Muscle of leg (tissue), 11 donors: ENCODE results near the gene GCLC. TPM values are rescaled to one million over a fixed set of nuclear protein-coding genes. Genes with fewer than 3 reads are reported as not detected.
A peak's percentile ranks its signal among the peaks of the same experiment; 100 is the strongest.

ENCODE experiments used
- DNase-seq: peaks from one replicate; pipeline ENCODE4 v3.0.0; 2013
- H3K27ac ChIP-seq: one replicate; pipeline ENCODE4 v1.5.1; 2013; ENCODE audit warnings: mild to moderate bottlenecking, low read length, control low read depth
- H3K27me3 ChIP-seq: one replicate; pipeline ENCODE4 v1.6.1; 2013; ENCODE audit warnings: low read length; ENCODE audit not compliant: control insufficient read depth, insufficient read depth
- H3K36me3 ChIP-seq: one replicate; pipeline ENCODE4 v1.6.1; 2013; ENCODE audit warnings: low read length; ENCODE audit not compliant: control insufficient read depth, insufficient read depth
- H3K4me1 ChIP-seq: one replicate; pipeline ENCODE4 v1.6.1; 2013; ENCODE audit warnings: low read length; ENCODE audit not compliant: control insufficient read depth, insufficient read depth
- H3K4me3 ChIP-seq: one replicate; pipeline ENCODE4 v1.5.1; 2013; ENCODE audit warnings: low read length, control low read depth
- H3K9me3 ChIP-seq: replicated peaks from 2 replicates; pipeline ENCODE4 v1.6.1; 2013; ENCODE audit warnings: low read depth, low read length; ENCODE audit not compliant: control insufficient read depth
- WGBS: methylation state at CpG from one replicate; pipeline ENCODE4 v1.1.5; 2013; ENCODE audit warnings: missing lambda C conversion rate; ENCODE audit not compliant: insufficient coverage; 5-methylcytosine and 5-hydroxymethylcytosine counted together
- polyA plus RNA-seq, 8 donors: library from polyadenylated mRNA; unstranded; fragments of 120-200 nt; gene quantifications; one replicate each; pipeline versions ENCODE4 v1.2.1 to v1.2.3, GENCODE V29; 2013; ENCODE audit warnings: inconsistent platforms in 1 of 8, low replicate concordance in 1 of 8; ENCODE audit not compliant: insufficient read length in 8 of 8, insufficient read depth in 1 of 8
- total RNA-seq: library from RNA; stranded (reverse); fragments of 120-200 nt; gene quantifications from one replicate; pipeline ENCODE4 v1.2.4, GENCODE V29; 2013

Gene GCLC
- total and polyA plus RNA-seq, 9 donors: 6.8 to 9.5 (median 7.4) TPM

DNA sequence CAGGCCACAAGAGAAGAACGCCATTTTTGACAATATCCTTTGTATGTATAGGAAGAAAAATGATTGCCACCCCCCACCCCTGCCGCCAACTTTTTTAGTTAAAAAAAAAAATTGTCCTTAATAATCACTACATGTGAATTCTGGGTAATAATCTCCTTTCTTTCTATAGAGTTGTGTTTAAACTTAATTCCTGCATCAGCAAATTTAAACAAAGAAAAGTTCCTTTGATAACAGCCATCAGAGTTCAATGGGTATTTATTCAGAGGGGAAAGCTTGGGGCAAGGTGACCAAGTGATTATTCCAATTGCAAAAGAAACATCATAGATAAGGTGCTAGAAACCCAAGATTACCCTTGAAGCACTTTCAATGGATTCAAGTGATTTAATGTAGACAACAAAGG lies 47.0 kb downstream of the GCLC start:
- DNase-seq: no peak
- WGBS: no CpG with 5 or more reads among the region's 2 CpGs

DNA sequence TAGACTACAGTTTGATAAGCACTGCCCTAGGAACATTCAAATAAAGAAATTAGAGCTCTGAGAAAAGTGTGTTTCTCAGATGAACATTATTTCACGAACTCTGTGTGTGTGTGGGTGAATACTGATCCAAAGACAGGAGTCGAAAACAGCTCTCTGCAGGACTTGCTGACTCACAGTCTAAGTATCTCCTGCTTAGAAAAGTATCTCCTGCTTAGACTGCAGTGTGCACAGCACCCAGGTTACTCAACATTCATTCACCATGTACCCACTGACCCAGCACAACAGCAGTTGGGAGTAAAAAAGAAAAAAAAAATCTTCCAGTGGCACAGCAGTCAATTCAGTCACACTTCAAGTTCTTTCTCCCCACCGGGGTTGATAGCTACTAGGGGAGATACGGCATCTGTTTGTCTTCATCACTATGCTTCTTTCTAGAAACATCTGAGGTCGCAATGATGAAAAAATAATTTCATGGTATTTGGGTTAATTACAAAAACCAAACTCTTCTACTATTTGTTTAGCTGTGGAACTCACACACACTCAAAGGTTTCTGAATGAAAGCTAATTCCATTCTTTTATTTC lies 48.0 kb downstream of the GCLC start:
- WGBS: no CpG with 5 or more reads among the region's 5 CpGs
- peaks cover 9% of the 10 kb centered on the region for H3K36me3 ChIP-seq
- H3K27ac ChIP-seq: no peak overlapping the region
- peaks cover 2% of the 10 kb centered on the region for H3K4me1 ChIP-seq
- no peak for DNase-seq
- no peaks in the 10 kb centered on the region for H3K9me3 ChIP-seq
- H3K4me3 ChIP-seq: no peak overlapping the region
- H3K27me3 ChIP-seq: no peaks in the 10 kb centered on the region

More for the DNA sequence above, 47.0 kb downstream of the GCLC start:
- no peaks in the 10 kb centered on the region for H3K27me3 ChIP-seq
- H3K27ac ChIP-seq: no peak overlapping the region
- H3K4me1 ChIP-seq: peaks cover 2% of the 10 kb centered on the region
- H3K9me3 ChIP-seq: no peaks in the 10 kb centered on the region
- H3K4me3 ChIP-seq: no peak overlapping the region
- H3K36me3 ChIP-seq: peaks cover 9% of the 10 kb centered on the region

DNA sequence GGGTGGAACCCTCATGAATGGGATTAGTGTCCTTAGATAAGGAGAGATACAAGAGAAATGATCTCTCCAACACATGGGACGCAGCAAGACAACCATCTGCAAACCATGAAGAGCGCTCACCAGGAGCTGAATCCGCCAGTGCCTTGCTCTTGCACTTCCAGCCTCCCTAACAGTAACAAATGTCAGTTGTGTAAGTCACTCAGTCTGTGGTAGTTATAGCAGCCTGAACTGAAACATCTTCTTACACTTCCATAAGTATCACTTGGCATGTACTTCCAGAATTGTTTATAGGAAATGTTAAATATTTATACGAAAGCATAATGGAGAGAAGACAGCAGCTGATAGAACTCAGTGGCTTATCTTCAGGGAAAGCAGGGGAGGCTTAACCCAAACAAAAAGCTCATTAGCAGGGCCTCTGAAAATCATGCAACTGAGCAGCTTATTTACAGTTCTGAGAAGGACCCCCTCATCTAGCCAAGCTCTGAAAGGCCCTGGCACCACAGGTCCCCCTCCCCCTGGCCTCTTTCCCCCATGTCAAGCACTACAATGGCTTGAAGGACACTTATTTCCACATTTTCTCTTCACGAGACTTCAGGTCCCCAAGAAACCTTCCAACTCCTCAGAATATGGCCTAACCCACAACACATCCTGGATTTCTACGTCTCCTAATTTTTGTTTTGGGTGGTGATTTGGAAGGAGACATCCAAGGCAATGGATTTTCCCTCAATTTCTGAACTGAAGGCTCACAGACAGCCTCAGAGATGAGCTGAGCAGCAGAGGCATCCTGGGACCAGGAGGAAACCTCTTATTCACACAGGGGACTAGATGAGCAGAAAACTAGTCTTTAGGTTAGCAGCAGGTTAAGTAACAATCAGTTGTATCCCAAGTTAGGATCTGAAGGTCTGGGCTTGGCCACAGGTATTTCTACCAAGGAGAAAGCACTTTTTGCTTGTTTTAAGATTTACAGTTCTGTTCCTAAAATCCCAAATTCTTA lies 49.1 kb downstream of the GCLC start:
- Histone ChIP-seq H3K27ac (no peak overlapping the region), H3K4me3 (no peak overlapping the region), H3K4me1 (peaks cover 2% of the 10 kb centered on the region), H3K36me3 (peaks cover 9% of the 10 kb centered on the region), H3K9me3 (no peaks in the 10 kb centered on the region), H3K27me3 (no peaks in the 10 kb centered on the region)
- no peak for DNase-seq
- no CpG with 5 or more reads among the region's 6 CpGs for WGBS

DNA sequence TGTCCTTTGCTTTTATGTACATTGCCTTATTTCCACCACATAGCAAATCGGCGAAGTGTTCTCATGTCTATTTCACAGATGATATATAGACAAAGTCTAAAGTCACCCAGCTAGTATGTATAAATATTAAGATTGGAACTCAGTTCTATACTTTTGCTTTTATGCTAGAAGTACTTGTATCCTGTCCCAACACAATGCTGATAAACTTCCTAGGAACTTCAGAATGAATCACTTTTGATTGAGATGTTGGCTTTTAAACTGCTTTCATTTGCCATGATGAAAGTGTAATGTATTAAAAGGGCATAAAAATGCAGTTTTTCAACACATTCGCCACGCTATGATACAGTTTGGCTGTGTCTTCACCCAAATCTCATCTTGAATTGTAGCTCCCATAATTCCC lies 50.8 kb downstream of the GCLC start:
- no CpG with 5 or more reads among the region's 4 CpGs for WGBS
- no peaks in the 10 kb centered on the region for H3K27me3 ChIP-seq
- DNase-seq: no peak
- peaks cover 2% of the 10 kb centered on the region for H3K36me3 ChIP-seq
- H3K4me1 ChIP-seq: peaks cover 2% of the 10 kb centered on the region
- H3K27ac ChIP-seq: no peak overlapping the region
- no peaks in the 10 kb centered on the region for H3K9me3 ChIP-seq
- no peak overlapping the region for H3K4me3 ChIP-seq

DNA sequence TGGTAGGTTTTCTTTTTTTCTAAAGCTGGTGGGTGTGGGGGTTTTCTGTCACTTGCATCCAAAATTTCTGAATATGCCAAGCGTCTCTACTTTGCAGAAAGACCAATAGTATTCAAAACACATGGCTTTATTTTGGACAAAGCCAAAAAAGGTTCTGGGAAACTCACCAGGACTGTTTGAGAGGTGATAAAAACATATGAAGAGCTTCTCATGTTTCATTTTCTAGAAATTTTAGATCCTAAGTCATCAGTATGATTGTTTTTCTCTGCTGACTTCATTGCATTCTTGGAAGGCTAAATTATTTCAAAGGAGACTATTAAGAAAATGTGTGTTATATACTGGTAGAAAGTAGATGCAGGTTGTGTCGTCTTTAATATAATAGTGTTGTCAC lies 51.3 kb downstream of the GCLC start:
- peaks cover 2% of the 10 kb centered on the region for H3K4me1 ChIP-seq
- no peaks in the 10 kb centered on the region for H3K9me3 ChIP-seq
- no CpG with 5 or more reads among the region's 2 CpGs for WGBS
- no peaks in the 10 kb centered on the region for H3K36me3 ChIP-seq
- H3K27ac ChIP-seq: no peak overlapping the region
- DNase-seq: peak; percentile 13
- no peak overlapping the region for H3K4me3 ChIP-seq
- H3K27me3 ChIP-seq: no peaks in the 10 kb centered on the region

DNA sequence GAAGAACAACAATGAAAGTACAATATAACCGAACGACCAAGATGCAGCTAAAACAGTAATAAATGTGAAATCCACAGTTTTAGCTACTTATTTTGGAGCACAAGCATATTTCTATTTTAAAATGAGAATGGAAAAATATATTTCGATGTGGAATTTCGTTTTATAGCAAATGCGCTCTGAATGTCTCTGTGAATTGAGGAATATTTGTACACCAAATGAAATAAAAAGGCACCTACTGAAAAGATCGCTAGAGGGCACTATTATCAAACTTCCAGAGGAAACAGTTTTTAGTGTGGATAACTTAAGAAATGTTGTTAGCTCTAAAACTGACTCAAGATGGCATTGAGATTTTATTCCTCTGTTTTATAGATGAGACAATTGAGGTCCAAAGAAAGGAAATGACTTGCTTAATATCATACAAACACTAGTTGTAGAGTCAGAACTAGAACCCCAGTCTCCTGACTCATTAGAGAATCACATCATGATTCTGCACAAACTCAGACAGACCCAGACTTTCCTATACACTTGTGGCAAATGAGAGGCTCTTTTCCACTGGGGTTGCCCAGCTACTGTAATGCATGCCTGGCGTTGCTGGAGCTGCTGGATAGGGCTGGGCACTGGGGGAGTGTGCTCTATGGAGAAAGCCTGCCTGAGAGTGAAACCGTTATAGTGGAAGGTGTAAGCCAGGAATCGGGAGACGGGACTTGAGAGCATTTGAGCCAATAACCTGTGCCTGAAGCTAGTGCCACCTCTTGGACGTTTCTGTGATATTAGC lies 51.9 kb downstream of the GCLC start:
- Histone ChIP-seq H3K4me1 (peaks cover 2% of the 10 kb centered on the region), H3K27ac (no peak overlapping the region), H3K9me3 (no peaks in the 10 kb centered on the region), H3K36me3 (no peaks in the 10 kb centered on the region), H3K4me3 (no peak overlapping the region), H3K27me3 (no peaks in the 10 kb centered on the region)
- peak; percentile 74 for DNase-seq
- WGBS: 23% methylated on average over 4 of the region's 11 CpGs

DNA sequence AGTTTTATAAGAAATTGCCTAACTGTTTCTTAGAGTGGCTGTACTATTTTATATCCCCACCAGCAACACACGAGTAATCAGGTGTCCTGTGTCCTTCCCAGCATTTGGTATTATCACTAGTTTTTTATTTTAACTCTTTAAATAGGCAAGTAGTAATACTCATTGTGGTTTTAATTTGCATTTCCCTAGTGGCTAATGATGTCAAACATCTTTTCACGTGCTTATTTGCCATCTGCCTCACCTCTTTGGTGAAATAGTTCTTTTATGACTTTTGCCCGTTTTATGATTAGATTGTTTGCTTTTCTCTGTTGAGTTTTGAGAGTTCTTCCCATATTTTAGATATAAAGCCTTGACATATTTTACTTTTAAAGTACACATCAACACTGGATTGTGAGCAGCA lies 57.8 kb downstream of the GCLC start:
- no peak overlapping the region for H3K27ac ChIP-seq
- no peaks in the 10 kb centered on the region for H3K27me3 ChIP-seq
- WGBS: no CpG with 5 or more reads among the region's 3 CpGs
- no peaks in the 10 kb centered on the region for H3K9me3 ChIP-seq
- H3K4me3 ChIP-seq: no peak overlapping the region
- no peaks in the 10 kb centered on the region for H3K4me1 ChIP-seq
- H3K36me3 ChIP-seq: no peaks in the 10 kb centered on the region
- DNase-seq: no peak

DNA sequence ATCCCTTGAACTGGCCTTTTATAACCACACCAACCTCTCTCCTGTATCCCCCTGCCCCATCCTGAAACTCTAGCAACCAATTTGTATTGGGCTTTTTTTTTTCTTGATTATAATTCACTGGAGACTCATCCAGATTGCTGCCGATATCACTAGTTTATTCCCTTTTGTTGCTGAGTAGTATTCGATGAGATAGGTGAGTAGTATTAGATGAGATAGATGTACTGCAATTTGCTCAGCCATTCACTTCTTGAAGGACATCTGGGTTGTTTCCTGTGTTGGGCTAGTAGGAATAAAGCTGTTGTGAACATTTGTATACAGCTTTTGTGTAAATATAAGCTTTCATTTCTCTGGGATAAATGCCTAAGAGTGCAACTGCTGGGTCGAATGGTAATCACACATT lies 58.2 kb downstream of the GCLC start:
- no peak overlapping the region for H3K4me3 ChIP-seq
- H3K4me1 ChIP-seq: no peaks in the 10 kb centered on the region
- WGBS: no CpG with 5 or more reads among the region's 3 CpGs
- H3K27me3 ChIP-seq: no peaks in the 10 kb centered on the region
- DNase-seq: no peak
- no peaks in the 10 kb centered on the region for H3K36me3 ChIP-seq
- H3K9me3 ChIP-seq: no peaks in the 10 kb centered on the region
- H3K27ac ChIP-seq: no peak overlapping the region

DNA sequence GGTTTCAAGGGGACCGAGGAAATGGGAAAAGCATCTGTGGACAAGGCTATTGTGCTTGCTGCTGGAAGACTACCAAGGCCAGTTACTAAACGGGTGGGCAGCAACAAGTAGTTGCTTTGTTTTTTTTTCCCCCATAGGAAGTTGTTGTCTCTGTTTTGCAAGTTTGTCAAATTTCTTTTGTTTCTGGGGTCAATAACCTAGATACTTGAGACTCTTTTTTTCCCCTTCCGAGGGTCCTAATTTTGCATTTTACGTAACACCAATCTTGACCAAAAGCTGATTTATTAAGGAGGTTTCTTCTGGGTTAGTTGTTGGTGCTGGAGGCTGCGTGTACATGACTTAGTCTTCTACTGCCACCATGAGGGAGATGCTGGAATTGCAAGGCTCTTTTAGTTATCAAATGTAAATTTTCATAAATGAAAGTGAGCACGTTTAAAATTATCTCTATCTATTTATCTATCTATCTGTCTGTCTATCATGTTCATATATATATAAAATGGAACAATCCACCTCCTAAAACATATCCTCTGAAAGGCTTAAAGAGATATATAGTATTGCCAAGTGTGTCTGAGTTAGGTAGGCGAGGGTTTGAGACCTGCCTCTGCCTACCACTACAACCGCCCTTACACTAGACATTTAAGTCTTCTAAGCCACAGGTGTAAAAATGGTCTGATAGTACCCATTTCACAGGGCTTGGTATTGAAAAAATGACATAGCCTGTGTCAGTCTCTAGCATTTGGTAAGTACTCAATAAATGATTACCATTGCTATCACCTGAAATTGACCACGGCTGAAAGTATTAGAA lies 60.2 kb downstream of the GCLC start:
- H3K4me1 ChIP-seq: no peaks in the 10 kb centered on the region
- 0% methylated on average over 1 of the region's 9 CpGs for WGBS
- peak; percentile 76 for DNase-seq

More for the DNA sequence above, 60.2 kb downstream of the GCLC start:
- H3K27me3 ChIP-seq: no peaks in the 10 kb centered on the region
- peak overlapping the region; percentile 29 for H3K27ac ChIP-seq
- H3K9me3 ChIP-seq: no peaks in the 10 kb centered on the region
- H3K36me3 ChIP-seq: no peaks in the 10 kb centered on the region
- H3K4me3 ChIP-seq: no peak overlapping the region
